ENCODE results near the gene LDLRAD4.

Gene LDLRAD4

GRCh38 chr18:13513021-13513420 is 294.5 kb downstream of the LDLRAD4 start:
- Histone ChIP-seq H3K4me3 (replicated peaks; ENCODE audit: insufficient read depth, low read length) (no peak overlapping the region), H3K27me3 (ENCODE audit: insufficient read depth, poor library complexity, severe bottlenecking) (no peaks in the 10 kb centered on the region), H3K27ac (replicated peaks) (no peak overlapping the region)
- TF ChIP-seq POLR2AphosphoS5 (IDR thresholded peaks at IDR 0.05; ENCODE audit: low read depth) (no peak), CTCF (IDR thresholded peaks at IDR 0.05; ENCODE audit: insufficient read depth, low read length) (no peak), GABPA (IDR thresholded peaks at IDR 0.05; ENCODE audit: low read depth) (no peak), REST (IDR thresholded peaks at IDR 0.05; ENCODE audit: insufficient replicate concordance, low read depth) (no peak), SPI1 (IDR thresholded peaks at IDR 0.05; ENCODE audit: borderline replicate concordance, low read depth) (no peak)
- no peak for DNase-seq (ENCODE audit: low read depth in 1 of 2, low spot score in 1 of 2)

GRCh38 chr18:13513481-13513880 is 294.9 kb downstream of the LDLRAD4 start:
- no peak for TF ChIP-seq REST (IDR thresholded peaks at IDR 0.05; ENCODE audit: insufficient replicate concordance, low read depth)
- no peak for TF ChIP-seq SPI1 (IDR thresholded peaks at IDR 0.05; ENCODE audit: borderline replicate concordance, low read depth)
- no peak for TF ChIP-seq CTCF (IDR thresholded peaks at IDR 0.05; ENCODE audit: insufficient read depth, low read length)
- no peak for TF ChIP-seq GABPA (IDR thresholded peaks at IDR 0.05; ENCODE audit: low read depth)
- no peak for TF ChIP-seq POLR2AphosphoS5 (IDR thresholded peaks at IDR 0.05; ENCODE audit: low read depth)
- Histone ChIP-seq H3K27ac (replicated peaks) (no peak overlapping the region), H3K27me3 (ENCODE audit: insufficient read depth, poor library complexity, severe bottlenecking) (no peaks in the 10 kb centered on the region), H3K4me3 (replicated peaks; ENCODE audit: insufficient read depth, low read length) (no peak overlapping the region)
- no peak for DNase-seq (ENCODE audit: low read depth in 1 of 2, low spot score in 1 of 2)

GRCh38 chr18:13514558-13514957 is 296.0 kb downstream of the LDLRAD4 start:
- no peak overlapping the region for H3K4me3 ChIP-seq (replicated peaks; ENCODE audit: insufficient read depth, low read length)
- no peak for DNase-seq (ENCODE audit: low read depth in 1 of 2, low spot score in 1 of 2)
- TF ChIP-seq REST (IDR thresholded peaks at IDR 0.05; ENCODE audit: insufficient replicate concordance, low read depth) (no peak), GABPA (IDR thresholded peaks at IDR 0.05; ENCODE audit: low read depth) (no peak), CTCF (IDR thresholded peaks at IDR 0.05; ENCODE audit: insufficient read depth, low read length) (no peak), SPI1 (IDR thresholded peaks at IDR 0.05; ENCODE audit: borderline replicate concordance, low read depth) (no peak), POLR2AphosphoS5 (IDR thresholded peaks at IDR 0.05; ENCODE audit: low read depth) (no peak)
- H3K27ac ChIP-seq (replicated peaks), result no peak overlapping the region
- no peaks in the 10 kb centered on the region for H3K27me3 ChIP-seq (ENCODE audit: insufficient read depth, poor library complexity, severe bottlenecking)

Measured in HL-60 (cell line).